NCI-H187 treated with DMSO at 0.1 percent for 48 hours (cell line): ENCODE results near the gene MCCC1.
"Not testable (repeated sequence)": the region's sequence is repeated elsewhere in the genome, so short reads cannot be mapped to it uniquely, and the experiment has no call there.

Experiments
- DNase-seq: peaks from one replicate; lab custom pipeline; 2025; lab: John Stamatoyannopoulos, UW

Gene MCCC1

DNA sequence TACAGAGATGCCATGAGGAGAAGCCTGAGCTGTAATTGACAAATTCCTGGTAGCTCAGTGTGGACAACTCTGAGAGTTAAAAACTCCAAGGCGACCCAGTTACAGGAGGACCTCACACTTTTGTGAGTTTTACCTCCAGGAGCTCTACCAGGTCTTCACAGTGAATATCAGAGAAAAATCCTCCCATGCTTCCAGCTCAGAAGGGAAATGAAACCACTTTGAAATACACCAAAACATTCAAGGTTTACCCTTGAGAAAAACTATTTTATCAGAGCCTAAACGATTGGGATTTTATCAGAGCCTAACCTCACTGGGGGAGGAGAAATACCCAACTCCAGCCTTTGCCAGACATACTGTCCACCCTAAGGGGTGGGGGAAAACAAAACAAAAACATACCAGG, 52.4 kb downstream of the MCCC1 start:
- DNase-seq = no peak

DNA sequence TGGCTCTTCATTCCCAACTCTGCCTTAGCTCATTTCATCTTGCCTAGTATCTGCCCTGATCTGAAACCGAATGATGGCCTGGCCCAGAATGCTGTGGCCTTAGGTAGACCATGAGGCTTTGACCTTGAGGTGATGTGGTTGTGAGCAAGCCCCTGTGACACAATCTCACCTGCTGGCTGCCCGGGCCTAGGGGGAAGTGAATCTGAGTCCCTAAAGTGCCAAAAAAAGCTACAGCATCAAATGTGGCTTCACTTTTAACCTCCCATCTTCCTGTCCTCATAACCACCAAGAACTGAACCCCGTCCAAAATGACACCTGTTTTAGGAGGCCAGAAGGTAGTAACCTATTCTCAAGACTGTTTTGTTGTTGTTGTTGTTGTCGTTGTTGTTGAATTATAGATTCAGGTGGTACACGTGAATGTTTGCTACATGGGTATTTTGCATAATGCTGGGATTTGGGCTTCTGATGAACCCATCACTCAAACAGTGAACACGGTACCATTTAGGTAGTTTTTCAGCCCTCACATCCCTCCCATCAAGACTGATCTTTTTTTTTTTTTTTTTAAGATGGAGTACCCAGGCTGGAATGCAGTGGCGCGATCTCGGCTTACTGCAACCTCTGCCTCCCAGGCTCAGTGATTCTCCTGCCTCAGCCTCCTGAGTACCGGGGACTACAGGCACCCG, 54.6 kb downstream of the MCCC1 start:
- DNase-seq = no peak

DNA sequence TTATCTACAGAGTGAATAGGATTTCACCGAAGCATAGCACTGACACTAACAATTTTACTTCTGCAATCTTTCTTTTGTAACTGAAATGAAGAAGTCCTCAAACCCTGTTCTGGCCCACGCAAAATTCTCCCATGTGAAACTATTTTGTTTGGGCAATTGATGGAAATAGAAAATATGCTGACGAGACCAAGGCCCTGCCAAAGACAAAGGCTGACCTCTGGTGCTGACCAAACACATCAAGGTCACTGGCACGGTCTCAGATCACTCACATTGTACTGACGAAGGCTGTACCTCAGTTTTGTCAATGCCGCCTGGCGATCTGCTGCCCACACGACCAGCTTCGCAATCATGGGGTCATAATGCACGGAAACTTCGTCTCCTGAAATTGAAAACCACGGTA, 60.5 kb downstream of the MCCC1 start:
- DNase-seq = no peak

DNA sequence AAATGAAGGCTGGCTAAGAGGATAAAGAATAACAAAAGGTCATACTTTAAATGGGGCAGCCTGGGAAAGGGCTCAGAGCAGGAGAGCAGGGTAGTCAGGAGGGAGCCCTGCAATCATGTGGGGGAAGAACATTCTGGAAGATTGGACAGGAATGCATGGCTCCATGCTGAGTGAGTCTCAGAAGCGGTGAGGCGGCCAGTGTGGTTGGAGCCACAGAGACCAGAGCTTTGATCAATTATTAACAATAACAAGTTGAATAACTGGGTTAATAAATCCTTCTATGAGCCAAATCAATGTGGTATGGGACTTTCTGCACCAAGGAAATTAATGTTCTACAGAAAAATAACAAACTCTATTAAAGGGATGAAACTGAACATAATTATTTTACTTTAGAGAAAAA, 61.1 kb downstream of the MCCC1 start:
- no peak for DNase-seq

DNA sequence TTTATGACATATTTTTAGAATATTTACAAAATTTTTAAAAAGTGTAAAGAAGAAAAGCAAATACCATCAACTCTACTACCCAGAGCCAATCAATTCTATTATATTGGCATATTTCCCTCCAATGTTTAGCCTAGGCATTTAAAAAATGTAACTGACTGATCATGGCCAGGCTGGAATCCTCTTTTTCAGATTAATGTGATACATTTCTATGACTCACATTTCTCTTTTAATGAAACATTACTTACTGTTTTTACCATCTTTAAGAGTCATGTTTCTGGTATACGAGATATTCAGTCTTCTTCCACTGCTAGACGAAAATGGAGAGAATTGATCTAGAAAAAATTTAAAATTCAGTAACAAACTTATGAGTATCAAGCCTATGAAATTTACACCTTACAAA, 65.5 kb downstream of the MCCC1 start:
- DNase-seq = no peak

DNA sequence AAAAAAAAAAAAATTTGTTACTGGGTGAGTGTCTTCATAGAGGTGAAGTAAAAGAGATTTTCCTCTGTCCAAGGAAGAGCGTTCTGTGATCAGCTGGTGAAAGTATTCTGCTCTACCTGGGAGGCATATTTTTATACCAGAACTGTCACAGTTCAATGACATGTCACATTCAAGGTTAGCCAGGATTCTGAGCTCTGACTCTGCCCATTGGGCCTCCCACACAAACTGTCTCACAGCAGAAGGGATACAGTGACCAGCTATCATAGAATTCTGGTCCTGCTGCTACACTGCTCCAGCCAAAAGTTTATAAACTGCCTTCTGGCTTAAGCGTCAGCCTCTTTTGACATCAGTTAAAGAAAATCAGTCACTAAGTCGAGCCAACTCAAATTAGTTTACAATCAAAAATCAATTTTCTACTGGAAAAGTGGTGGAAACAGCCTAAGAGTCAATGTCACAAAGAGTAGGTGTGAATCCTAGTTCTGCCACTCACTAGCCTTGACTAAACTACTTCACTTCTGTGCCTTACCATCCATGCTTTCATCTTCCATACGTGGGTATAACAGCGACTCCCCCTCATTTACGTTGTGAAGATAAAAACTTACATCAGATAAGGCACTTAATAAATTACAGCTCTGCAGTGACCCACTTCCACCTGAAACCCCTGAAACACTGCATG, 66.3 kb downstream of the MCCC1 start:
- no peak for DNase-seq

DNA sequence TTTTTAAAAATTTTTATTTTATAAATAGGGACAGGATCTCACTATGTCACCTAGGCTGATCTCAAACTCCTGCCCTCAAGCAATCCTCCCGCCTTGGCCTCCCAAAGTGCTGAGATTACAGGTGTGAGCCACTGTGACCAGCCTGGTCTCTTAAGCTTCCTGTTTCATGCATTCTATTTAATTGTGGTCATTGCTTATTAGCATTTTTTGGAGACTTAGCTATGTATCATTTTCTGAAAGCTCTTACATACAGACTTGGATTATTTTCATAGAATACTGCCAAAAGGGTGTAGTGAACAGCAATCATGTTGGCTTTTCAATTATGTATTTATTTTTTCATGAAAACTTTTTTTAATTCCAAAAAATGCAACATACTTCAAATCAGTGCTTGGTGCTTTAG, 67.5 kb downstream of the MCCC1 start:
- DNase-seq = no peak

DNA sequence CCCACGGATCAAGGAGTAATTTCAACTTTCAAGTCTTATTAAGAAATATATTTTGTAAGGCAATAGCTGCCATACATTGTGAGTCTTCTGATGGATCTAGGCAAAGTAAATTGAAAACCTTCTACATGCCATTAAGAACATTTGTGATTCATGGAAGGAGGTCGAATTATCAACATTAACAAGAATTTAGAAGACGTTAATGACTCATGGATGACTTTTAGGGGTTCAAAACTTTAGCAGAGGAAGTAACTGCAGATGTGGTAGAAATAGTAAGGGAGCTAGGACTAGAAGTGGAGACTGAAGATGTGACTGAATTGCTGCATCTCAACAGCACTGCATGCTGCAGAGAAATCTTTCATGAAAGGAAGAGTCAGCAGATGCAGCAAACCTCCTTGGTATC, 70.9 kb downstream of the MCCC1 start:
- DNase-seq = no peak

DNA sequence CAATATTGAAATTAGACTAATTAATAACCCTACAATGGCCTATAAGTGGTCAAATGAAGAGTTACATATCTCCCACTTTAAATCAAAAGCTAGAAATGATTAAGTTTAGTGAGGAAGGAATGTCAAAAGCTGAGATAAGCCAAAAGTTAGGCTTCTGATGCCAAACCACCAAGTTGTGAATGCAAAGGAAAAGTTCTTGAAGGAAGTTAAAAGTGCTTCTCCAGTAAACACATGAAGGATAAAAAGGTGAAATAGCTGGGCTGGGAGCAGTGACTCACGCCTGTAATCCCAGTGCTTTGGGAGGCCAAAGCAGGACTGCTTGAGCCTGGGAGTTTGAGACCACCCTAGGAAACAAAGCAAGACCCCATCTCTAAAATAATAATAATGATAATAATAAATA, 72.0 kb downstream of the MCCC1 start:
- DNase-seq = no peak

DNA sequence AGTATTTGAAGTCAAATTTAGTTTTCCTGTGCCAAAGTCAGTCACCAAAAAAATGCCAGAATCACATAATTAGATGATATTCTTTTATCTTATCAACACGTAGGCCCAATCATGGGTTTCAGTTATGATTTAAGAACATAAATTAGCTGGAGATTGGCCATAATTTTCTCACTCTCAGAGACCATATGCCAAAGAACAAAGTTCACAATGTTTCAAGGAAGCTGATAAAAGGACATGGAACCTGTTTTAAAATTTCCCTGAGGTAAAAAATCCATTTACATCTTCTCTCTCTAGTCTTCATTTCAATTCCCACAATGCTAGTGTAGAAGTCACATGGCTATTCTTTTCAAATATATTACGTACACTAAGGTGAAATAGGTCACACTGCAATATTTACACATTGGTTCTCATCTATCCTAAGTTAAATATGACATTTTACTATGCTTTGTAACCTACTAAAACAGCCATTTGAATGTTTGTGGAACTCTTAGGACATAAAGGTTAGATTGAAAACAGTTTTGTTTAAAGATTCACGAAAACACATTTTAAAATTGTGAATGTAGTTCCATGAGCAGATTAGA, 76.3 kb downstream of the MCCC1 start:
- DNase-seq = no peak

DNA sequence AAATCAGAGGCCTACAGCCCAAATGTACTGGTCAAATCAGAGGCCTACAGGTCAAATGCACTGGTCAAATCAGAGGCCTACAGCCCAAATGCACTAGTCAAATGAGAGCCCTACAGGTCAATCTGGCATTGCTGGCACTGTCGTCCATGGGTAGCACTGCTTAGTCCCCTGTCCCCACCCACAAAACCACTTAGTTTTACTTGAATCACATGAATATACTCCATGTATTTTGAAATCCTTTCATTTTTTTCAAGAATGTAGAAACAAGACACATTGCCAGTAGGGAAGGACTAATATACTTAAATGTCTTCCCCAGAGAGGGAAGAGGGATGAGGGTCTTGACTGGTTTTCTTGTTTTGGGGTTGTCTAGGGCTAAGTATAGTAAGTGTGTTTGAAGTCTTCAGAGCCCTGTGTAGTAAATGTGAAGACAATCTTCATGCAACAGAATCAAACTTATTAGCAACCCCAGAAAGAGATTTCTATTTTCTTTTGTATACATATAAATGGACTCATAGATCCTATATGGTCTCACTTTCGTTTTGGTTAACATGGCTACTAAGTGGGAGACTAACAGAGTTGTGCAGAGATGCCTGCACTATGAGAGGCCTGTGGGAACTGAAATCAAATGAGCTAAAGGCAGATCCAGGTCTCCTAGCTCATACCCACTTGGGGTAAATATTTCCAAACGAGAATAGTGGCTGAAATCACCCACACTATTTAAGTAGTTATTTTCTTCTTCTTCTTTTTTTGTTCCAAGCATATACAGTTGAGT, 80.7 kb downstream of the MCCC1 start:
- no peak for DNase-seq

DNA sequence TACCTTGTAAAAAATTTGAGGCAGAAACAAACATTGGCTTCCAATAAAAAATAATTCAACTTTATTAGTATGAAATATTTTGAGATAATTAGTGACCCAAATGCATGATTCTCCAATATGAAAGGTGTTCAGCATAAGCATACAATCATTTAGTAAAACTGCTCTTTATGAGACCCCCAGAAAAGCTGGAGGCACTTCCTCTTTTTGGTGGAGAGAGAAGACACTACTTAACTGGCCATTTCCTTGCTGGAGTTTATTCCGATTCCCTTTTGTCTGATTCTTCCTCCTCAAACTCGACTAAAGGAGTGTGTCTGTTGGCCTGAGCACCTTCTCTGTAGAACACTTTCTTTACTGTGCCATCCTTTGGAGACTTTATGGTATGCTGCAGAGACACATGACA, 84.1 kb downstream of the MCCC1 start:
- no peak for DNase-seq

DNA sequence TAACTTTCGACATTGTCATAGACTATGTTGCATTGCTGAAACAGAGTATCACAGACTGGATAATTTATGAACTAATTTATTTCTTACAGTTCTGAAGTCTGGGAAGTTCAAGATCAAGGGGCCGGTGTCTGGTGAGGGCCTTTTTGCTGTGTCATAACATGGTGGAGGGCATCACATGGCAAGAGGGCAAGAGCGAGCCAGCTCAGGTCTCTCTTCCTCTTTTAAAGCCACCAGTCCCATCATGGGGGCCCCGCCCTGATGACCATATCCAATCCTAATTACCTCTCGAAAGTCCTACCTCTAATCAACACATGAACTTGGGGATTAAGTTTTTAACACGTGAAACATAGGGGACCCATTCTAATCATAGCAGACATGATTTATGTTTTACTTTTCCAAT, 85.4 kb downstream of the MCCC1 start:
- no peak for DNase-seq

DNA sequence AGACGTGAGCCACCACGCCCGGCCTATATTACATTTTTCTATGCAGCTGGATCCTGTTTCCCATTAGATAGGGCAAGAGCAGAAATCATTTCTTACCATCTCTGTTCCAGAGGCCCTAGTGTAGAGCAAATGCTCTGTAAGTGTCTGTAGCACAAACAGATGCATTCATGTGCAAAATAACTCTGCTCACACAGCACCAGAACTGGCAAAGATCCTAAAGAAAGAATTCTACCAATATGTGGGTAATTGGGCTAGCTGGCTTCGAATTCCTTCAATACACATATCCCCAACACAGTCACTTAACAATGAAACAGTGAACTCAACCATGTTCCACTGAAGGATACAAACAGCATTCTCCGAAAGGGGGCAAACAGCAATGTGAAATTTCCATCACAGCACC, 86.2 kb downstream of the MCCC1 start:
- DNase-seq = no peak

DNA sequence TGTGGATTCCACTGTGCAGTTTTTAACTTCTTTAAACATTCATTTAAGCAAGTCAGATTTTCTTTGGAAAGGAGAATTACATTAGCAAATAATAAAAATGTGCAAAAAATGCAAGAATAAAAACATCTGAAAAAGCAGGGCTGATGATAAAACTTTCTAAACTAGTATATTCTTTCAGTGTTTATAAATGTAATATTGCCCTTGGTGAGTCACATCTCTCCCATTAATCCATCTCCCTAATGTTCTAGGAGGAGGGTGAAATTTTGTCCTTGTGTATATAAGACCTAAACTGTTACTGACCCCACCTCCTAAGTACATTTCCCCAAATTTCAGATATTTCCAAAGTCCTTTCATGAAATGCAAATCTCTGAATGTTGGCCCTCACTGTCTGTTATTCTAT, 90.5 kb downstream of the MCCC1 start:
- DNase-seq = no peak

DNA sequence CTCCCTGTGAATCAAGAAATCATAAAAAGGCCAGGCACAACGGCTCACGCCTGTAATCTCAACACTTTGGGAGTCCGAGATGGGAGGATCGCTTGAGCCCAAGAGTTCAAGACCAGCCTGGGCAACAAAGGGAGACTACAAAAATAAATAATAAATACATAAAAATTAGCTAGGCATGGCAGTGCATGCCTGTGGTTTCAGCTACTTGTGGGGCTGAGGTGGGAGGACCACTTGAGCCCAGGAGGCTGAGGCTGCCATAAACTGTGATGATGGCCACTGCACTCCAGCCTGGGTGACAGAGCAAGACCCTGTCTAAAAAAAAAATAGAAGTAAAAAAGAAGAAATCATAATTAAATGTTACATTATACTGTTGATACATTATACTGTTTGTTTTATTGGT, 91.0 kb downstream of the MCCC1 start:
- DNase-seq = no peak

DNA sequence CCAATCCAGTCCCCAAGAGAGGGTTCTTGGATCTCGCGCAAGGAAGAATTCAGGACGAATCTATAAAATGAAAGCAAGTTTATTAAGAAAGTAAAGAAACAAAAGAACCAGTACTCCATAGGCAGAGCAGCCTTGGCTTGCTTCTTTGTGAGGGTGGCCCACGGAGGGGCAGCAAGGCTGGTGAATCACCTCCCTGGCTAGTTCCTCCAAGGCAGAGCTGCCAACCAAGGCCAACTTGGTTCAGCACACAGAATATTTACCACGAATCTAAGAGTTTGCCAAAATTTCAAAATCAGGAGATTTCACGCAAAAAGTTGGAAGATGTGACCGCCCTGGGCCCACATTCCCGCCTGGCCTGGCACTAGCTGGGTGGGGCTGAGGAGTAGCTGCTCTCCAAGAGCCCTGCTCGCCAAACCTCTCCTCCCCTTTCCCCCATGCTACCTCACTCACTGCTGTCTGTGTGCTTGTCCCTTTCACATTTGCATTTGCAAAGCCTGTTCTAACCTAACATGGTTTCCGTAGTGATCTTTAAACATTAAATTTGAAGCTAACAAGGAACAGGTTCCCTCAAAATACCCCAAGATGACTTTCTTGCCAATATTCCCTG, 92.8 kb downstream of the MCCC1 start:
- no peak for DNase-seq

DNA sequence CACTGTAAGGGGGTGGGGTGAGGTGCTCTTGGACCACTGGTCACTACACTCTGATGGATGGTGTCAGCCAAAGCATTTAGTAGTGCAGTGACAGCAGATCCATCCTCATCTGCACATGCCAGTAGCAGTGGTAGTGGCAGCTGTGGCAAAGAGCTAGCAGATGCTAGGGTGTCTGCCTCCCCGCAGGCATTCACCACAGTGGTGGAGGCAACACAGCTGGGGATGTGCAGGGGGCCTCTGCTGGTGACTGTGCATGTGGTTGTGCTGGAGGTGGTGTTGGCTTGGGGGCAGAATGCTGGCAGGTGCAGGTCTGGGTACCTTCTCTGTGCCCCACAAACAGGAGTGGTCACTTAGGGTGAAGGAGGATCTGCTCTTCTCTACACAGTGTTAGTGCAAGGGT, 99.5 kb downstream of the MCCC1 start:
- no peak for DNase-seq

DNA sequence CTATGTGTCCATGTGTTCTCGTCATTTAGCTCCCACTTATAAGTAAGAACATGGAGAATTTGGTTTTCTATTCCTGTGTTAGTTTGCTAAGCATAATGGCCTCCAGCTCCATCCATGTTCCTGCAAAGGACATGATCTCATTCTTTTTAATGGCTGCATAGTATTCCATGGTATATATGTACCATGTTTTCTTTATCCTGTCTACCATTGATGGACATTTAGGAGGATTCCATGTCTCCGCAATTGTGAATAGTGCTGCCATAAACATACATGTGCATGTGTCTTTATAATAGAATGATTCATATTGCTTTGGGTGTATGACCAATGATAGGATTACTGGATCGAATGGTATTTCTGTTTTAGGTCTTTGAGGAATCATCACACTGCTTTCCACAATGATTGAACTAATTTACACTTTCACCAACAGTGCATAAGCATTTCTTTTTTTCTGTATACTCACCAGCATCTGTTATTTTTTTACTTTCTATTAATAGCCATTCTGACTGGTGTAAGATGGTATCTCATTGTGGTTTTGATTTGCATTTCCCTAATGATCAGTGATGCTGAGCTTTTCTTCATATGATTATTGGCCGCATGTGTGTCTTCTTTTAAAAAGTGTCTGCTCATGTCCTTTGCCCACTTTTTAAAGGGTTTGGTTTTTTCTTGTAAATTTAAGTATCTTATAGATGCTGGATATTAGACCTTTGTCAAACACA, 105.7 kb downstream of the MCCC1 start:
- not testable (repeated sequence) for DNase-seq

DNA sequence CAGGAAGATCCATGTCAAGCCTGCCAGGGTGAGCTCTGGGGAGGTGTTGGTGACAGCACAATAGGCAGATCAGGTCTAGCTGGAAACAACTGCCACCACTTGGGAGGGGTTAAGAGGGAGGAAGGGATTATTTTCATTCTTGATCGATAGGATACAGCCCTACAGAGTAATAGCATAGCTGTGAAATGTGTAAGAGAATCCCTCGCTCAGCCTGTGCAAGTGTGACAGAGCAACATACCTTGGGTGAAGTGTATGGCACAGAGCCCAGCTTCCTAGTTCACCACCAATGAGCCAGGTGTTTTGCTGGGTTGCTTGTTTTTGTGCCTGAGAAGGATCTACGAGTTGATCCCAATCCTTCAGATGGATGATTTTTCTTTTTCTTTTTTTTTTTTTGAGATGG, 109.7 kb downstream of the MCCC1 start:
- DNase-seq = no peak

DNA sequence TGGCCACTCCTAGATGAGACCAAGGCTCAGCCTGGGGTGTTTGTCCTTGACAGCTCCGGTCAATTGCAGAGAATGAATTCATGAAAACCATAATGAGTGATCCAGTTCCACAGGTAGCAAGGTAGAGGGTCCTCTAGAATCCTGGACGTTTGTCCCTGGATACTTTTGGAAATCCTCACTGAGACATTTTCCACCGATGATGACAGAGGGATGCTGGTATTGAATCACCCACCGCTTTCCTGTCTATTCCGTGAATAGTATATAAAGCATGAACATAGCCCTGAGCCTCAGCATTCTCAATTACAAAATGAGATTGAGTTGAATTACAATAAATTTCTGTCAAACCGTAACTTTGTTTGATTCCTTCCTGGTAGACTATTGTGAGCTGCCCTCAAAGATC, 113.3 kb downstream of the MCCC1 start:
- DNase-seq = no peak

DNA sequence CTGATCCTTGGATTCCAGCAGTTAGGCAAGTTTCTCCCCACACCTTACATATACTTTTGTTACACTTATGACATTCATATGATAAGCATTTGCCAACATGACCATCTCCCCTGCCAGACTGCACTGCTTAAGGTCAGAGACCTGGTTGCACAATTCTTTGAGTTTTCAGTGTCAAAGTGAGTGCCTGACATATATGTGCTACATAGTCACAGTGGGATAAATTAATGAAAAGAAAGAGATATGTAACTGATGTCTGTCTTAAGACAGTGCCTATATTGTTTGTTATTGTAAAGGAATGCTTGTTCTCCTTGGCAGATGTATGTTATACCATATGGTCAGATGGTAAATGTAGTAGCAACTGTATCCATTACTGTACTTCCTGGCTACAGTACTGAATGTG, 115.4 kb downstream of the MCCC1 start:
- DNase-seq = no peak
